Psoas muscle (tissue), 8 donors: Measurements from ENCODE around the gene CILP. TPM values are rescaled to one million over a fixed set of nuclear protein-coding genes. Genes with fewer than 3 reads are reported as not detected.
A peak's percentile ranks its signal among the peaks of the same experiment; 100 is the strongest.
"Not testable (repeated sequence)": the region's sequence is repeated elsewhere in the genome, so short reads cannot be mapped to it uniquely, and the experiment has no call there.

Experiments
- ATAC-seq, 4 donors: fragments of 200-7000 bp; cut with Tn5 transposase; one replicate each; pipeline ENCODE4 v1.9.1; 2020; ENCODE audit warnings: moderate library complexity in 3 of 4, mild to moderate bottlenecking in 2 of 4
- DNase-seq, 2 donors: peaks; one replicate each; pipeline ENCODE4 v3.0.0-alpha.2; 2020
- H3K27ac ChIP-seq: fragments of 200-600 bp; one replicate; pipeline ENCODE4 v1.8.0; 2022
- H3K27me3 ChIP-seq, 3 donors: fragments of 200-600 bp in 1 of 3; one replicate each; pipeline versions ENCODE4 v1.6.1 to v1.8.0; 2013 to 2022; ENCODE audit warnings: low read length in 2 of 3, mild to moderate bottlenecking in 2 of 3, moderate library complexity in 1 of 3; ENCODE audit not compliant: insufficient read depth in 3 of 3
- H3K36me3 ChIP-seq, 2 donors: fragments of 200-600 bp in 1 of 2; one replicate each; pipeline versions ENCODE4 v1.6.1 to v1.8.0; 2013 to 2022; ENCODE audit warnings: low read depth in 1 of 2, mild to moderate bottlenecking in 1 of 2, moderate library complexity in 1 of 2; ENCODE audit not compliant: insufficient read depth in 1 of 2
- H3K4me1 ChIP-seq: fragments of 200-600 bp; one replicate; pipeline ENCODE4 v1.8.0; 2022
- H3K4me3 ChIP-seq: fragments of 200-600 bp; one replicate; pipeline ENCODE4 v1.8.0; 2022; ENCODE audit warnings: mild to moderate bottlenecking
- H3K9me3 ChIP-seq: fragments of 200-600 bp; one replicate; pipeline ENCODE4 v1.8.0; 2022
- CTCF ChIP-seq: fragments of 200-600 bp; IDR thresholded peaks from one replicate; pipeline ENCODE4 v1.8.0; 2022; ENCODE audit warnings: antibody characterized with exemption
- WGBS, 3 donors: extraction: QIAGEN DNeasy Blood & Tissue Kit; methylation state at CpG; one replicate each; pipeline versions ENCODE4 v1.1.6 to v1.1.7; 2013; 5-methylcytosine and 5-hydroxymethylcytosine counted together
- intact Hi-C, 2 donors: fragments of 100-400 bp; cut with DNase I; formaldehyde crosslinking; loops; one replicate each; pipeline versions ENCODE4 v1.11.0 to v1.14.2; 2022
- polyA plus RNA-seq, 3 donors: library from polyadenylated mRNA; stranded (reverse); fragments of 200-250 nt; gene quantifications; one replicate each; pipeline ENCODE4 v1.2.3, GENCODE V29; 2013
- total RNA-seq, 4 donors: library from RNA; stranded (reverse); fragmentation: NEBNext Ultra II Directional in 2 of 4; extraction: Animal tissue kit (Norgen Biotek cat#: 25700) in 2 of 4; gene quantifications; one replicate each; pipeline versions ENCODE4 v1.2.1 to v1.2.4, GENCODE V29; 2021 to 2023
- donor health status: healthy with polysubstance abuse.
- donor health status: DM: no; HTN: no; CAD: no; lungs with moderate emphysema.
- donor health status: Bipolar disorder and iron deficiency.
- donor health status: healthy.
- donor health status: DM: yes; HTN: yes; CAD: no.
- donor health status: DM: no; HTN: no; CAD: no.
- donor health status: DM: no; HTN: no; CAD: no.
- donor health status: DM: yes; HTN: yes; CAD: no.

Gene CILP
- total and polyA plus RNA-seq, 7 donors = 3.9 to 31.7 (median 7.3) TPM

GRCh38 chr15:65184305-65184867 is 26.9 kb downstream of the CILP start:
- no peak for TF ChIP-seq CTCF
- peak overlapping the region; percentile 92 for H3K4me3 ChIP-seq
- H3K4me1 ChIP-seq = peaks cover 20% of the 10 kb centered on the region
- intact Hi-C loops = loop anchor here in 1 of 2 donors (10.0 kb wide), 1 partner anchor 160 kb away; the partner anchor contains the start of gene MTFMT
- no peaks in the 10 kb centered on the region for H3K9me3 ChIP-seq
- 0 to 1% (median 1%) methylated on average over 27 to 33 of the region's 33 CpGs for WGBS, 3 donors
- H3K36me3 ChIP-seq = peaks cover 0 to 13% of the 10 kb centered on the region in 2 donors
- H3K27ac ChIP-seq = peak overlapping the region; percentile 97
- DNase-seq (peak; percentile 62 to 79), ATAC-seq (peak; percentile 16 to 62 (median 42))
- H3K27me3 ChIP-seq = no peaks in the 10 kb centered on the region

DNA sequence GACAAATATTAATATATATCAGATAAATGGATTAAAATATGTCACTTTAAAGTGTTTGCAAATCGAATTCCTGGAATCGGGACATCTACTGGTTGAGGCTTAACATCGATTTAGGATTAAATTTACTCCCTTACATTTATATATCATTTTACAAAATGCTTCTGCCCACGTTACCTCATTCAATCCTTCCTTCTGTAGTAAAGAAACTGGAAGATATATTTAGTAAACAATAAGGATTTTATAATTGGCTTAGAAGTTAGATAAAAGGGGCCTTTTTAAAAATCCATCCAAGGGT is 27.5 kb downstream of the CILP start:
- Histone ChIP-seq H3K27ac (peak overlapping the region; percentile 97), H3K4me1 (peaks cover 20% of the 10 kb centered on the region), H3K4me3 (peak overlapping the region; percentile 92), H3K9me3 (no peaks in the 10 kb centered on the region), H3K27me3 (no peaks in the 10 kb centered on the region), H3K36me3 (peaks cover 0 to 19% of the 10 kb centered on the region in 2 donors)
- ATAC-seq (no peak), DNase-seq (no peak)
- 1 to 4% (median 1%) methylated on average over 4 of the region's 4 CpGs for WGBS, 3 donors
- intact Hi-C loops = loop anchor here in 1 of 2 donors (10.0 kb wide), 1 partner anchor 159 kb away; the partner anchor contains the start of gene MTFMT
- TF ChIP-seq CTCF = no peak

GRCh38 chr15:65182538-65182937 is 28.7 kb downstream of the CILP start:
- peak overlapping the region; percentile 92 for H3K4me3 ChIP-seq
- 75 to 78% (median 77%) methylated on average over 4 of the region's 4 CpGs for WGBS, 3 donors

GRCh38 chr15:65181582-65182353 is 29.5 kb downstream of the CILP start:
- intact Hi-C loops = loop anchor here in 1 of 2 donors (10.0 kb wide), 1 partner anchor 157 kb away; the partner anchor contains the start of gene MTFMT
- H3K27me3 ChIP-seq, DNase-seq, H3K4me3 ChIP-seq, ATAC-seq, H3K27ac ChIP-seq, H3K9me3 ChIP-seq: not testable (repeated sequence)
- 77 to 86% (median 77%) methylated on average over 15 of the region's 15 CpGs for WGBS, 3 donors
- Histone ChIP-seq H3K36me3 (peaks cover 3 to 39% of the 10 kb centered on the region in 2 donors), H3K4me1 (peaks cover 20% of the 10 kb centered on the region)

More at GRCh38 chr15:65182538-65182937, 28.7 kb downstream of the CILP start:
- intact Hi-C loops = loop anchor here in 1 of 2 donors (10.0 kb wide), 1 partner anchor 158 kb away; the partner anchor contains the start of gene MTFMT
- peak overlapping the region; percentile 97 for H3K27ac ChIP-seq
- TF ChIP-seq CTCF = no peak
- peaks cover 20% of the 10 kb centered on the region for H3K4me1 ChIP-seq
- DNase-seq = no peak
- no peaks in the 10 kb centered on the region for H3K9me3 ChIP-seq
- H3K36me3 ChIP-seq = peaks cover 0 to 31% of the 10 kb centered on the region in 2 donors
- no peak for ATAC-seq
- H3K27me3 ChIP-seq = no peaks in the 10 kb centered on the region

DNA sequence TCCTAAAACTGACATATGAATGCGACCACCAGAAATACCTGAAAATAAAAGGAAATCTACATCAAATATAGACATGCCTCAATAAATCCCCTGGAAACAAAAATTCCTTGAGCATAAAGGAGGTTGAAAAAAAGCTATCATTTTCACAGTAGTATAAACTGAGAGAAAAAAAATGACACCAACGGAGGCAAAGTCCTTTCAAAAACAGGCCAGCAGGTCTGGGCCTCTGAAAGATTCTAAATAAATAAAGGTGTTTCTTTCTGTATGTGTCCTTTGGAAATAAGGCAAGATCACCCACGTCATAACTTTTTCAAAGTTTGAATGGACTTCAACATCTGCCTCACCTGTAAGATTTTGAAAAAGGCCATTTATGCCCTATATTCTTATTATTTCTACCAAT is 31.1 kb downstream of the CILP start:
- intact Hi-C loops = loop anchor here in 1 of 2 donors (10.0 kb wide), 1 partner anchor 155 kb away; the partner anchor contains the start of gene MTFMT
- no peak for ATAC-seq
- TF ChIP-seq CTCF = no peak

More for the DNA sequence above, 31.1 kb downstream of the CILP start:
- no peaks in the 10 kb centered on the region for H3K9me3 ChIP-seq
- peaks cover 6 to 55% of the 10 kb centered on the region in 2 donors for H3K36me3 ChIP-seq
- DNase-seq = no peak
- H3K4me3 ChIP-seq = no peak overlapping the region
- H3K27ac ChIP-seq = no peak overlapping the region
- peaks cover 20% of the 10 kb centered on the region for H3K4me1 ChIP-seq
- no peaks in the 10 kb centered on the region for H3K27me3 ChIP-seq
- 91 to 93% (median 91%) methylated on average over 3 of the region's 3 CpGs for WGBS, 3 donors
